ENCODE results near the gene PKM.

DNA sequence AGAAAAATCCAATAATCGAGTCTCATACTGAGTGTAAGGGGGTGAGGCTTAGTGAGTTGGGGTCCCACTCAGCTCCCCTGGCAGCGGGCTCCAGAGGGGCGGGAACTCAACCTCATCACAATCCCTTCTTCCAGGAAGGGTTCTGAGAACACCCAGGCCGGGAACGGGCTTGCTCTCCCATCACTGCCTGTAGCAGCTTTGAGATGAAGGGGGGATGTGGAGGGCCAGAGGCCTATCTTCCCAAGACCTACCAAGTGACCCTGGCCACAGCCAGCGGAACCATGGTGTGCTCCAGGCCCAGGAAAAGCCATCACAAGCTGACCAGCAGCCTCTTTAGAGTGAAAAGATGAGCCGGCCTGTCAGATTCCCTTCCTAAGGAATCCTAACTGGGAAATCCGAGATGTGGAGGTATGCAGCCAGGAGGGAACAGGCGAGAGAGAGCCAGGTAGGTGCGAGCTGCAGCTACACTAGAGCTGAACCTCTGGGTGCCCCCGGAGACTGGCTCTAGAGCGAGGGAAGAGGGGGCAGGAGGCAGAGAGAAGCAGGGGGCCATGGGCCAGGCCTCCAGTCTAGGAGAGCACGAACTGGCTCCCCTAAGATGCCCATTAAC, 51.9 kb downstream of the PKM start:
- TF ChIP-seq SP1 (IDR thresholded peaks at IDR 0.05) (no peak), CTCF (IDR thresholded peaks at IDR 0.05; ENCODE audit: low read depth, low read length, missing input control) (no peak), MAX (IDR thresholded peaks at IDR 0.05) (no peak), YY1 (IDR thresholded peaks at IDR 0.05) (no peak), TAF1 (conservative IDR thresholded peaks at IDR 0.05) (no peak), GABPA (IDR thresholded peaks at IDR 0.05 in 1 of 2, conservative IDR thresholded peaks at IDR 0.05 in 1 of 2) (no peak), NR2F2 (IDR thresholded peaks at IDR 0.05) (no peak)
- TF ChIP-seq, protein P1, sequence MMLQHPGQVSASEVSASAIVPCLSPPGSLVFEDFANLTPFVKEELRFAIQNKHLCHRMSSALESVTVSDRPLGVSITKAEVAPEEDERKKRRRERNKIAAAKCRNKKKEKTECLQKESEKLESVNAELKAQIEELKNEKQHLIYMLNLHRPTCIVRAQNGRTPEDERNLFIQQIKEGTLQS (IDR thresholded peaks at IDR 0.05), result no peak
- TF ChIP-seq, protein P2, sequence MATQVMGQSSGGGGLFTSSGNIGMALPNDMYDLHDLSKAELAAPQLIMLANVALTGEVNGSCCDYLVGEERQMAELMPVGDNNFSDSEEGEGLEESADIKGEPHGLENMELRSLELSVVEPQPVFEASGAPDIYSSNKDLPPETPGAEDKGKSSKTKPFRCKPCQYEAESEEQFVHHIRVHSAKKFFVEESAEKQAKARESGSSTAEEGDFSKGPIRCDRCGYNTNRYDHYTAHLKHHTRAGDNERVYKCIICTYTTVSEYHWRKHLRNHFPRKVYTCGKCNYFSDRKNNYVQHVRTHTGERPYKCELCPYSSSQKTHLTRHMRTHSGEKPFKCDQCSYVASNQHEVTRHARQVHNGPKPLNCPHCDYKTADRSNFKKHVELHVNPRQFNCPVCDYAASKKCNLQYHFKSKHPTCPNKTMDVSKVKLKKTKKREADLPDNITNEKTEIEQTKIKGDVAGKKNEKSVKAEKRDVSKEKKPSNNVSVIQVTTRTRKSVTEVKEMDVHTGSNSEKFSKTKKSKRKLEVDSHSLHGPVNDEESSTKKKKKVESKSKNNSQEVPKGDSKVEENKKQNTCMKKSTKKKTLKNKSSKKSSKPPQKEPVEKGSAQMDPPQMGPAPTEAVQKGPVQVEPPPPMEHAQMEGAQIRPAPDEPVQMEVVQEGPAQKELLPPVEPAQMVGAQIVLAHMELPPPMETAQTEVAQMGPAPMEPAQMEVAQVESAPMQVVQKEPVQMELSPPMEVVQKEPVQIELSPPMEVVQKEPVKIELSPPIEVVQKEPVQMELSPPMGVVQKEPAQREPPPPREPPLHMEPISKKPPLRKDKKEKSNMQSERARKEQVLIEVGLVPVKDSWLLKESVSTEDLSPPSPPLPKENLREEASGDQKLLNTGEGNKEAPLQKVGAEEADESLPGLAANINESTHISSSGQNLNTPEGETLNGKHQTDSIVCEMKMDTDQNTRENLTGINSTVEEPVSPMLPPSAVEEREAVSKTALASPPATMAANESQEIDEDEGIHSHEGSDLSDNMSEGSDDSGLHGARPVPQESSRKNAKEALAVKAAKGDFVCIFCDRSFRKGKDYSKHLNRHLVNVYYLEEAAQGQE (IDR thresholded peaks at IDR 0.05), result no peak
